ENCODE measurements around the gene DHRS3. TPM values are rescaled to one million over a fixed set of nuclear protein-coding genes. Genes with fewer than 3 reads are reported as not detected.

Gene DHRS3
- total RNA-seq, 1 experiment from 2014 or later: 0.19 TPM

DNA sequence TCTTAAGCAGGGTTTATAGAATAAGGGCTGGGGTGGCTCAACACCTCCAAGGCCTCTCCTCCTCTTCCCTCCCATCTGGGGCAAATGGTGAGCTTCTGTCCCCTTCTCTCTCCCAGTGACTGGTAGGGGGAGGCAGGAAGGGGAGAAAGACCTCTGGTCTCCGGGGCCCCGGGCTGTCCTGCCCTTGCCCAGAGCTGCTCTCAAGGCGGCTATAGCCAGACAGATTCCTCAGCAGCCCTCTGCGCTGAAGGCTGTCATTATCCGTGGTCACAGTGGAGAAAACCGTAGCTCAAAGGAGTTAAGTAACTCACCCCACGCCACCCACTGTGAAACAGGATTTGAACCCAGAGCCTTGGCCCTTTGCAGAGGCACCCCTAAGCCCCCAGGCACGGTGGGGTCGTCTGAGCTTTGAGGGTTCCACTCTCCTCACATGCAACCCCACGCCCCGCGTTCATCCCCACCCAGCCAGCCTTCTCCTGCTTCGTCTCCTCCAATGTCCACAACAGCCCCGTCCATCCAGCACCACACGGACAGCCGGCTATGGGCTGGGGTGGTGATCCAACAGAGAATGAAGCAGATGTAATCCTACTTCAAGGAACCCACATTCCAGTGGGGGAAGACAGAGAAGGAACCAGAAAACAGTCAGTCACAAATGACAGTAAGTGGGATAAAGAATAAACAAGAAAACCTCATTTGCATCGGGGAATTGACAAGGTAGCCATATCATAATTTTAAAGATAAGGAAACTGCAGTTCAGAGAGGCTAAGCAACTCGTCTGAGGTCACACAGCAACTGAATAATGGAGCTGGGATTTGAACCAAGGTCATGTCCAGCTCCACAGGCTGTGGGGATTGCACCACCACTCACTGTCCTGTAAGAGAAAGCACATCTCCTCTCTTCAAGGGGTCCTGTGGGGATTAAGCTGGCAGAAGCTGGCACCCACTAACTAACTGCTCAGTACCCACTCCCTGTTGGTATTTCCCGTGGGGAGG, 31.8 kb downstream of the DHRS3 start:
- no peak for DNase-seq
- Histone ChIP-seq H3K4me1 (ENCODE audit: low read length) (no peaks in the 10 kb centered on the region), H4K20me1 (ENCODE audit: insufficient read depth, low read depth, low read length) (no peaks in the 10 kb centered on the region), H3K36me3 (ENCODE audit: insufficient read depth, low read length) (no peaks in the 10 kb centered on the region), H3K27ac (ENCODE audit: low read length) (no peak overlapping the region), H3K4me2 (ENCODE audit: low read depth, low read length, poor library complexity, severe bottlenecking) (no peak overlapping the region), H2AFZ (ENCODE audit: low read length) (no peak overlapping the region), H3K9ac (ENCODE audit: low read length) (no peak overlapping the region), H3K27me3 (ENCODE audit: low read length) (no peaks in the 10 kb centered on the region), H3K9me2 (replicated peaks; ENCODE audit: insufficient read depth, low read length) (no peaks in the 10 kb centered on the region), H3K4me3 (ENCODE audit: low read length) (no peak overlapping the region), H3K79me2 (ENCODE audit: low read length) (no peaks in the 10 kb centered on the region), H3K9me3 (ENCODE audit: low read length) (no peaks in the 10 kb centered on the region)

GRCh38 chr1:12585536-12585935, 32.5 kb downstream of the DHRS3 start:
- Histone ChIP-seq H3K9ac (ENCODE audit: low read length) (no peak overlapping the region), H3K27me3 (ENCODE audit: low read length) (no peaks in the 10 kb centered on the region), H3K27ac (ENCODE audit: low read length) (no peak overlapping the region), H3K4me2 (ENCODE audit: low read depth, low read length, poor library complexity, severe bottlenecking) (no peak overlapping the region), H3K4me1 (ENCODE audit: low read length) (no peaks in the 10 kb centered on the region), H3K79me2 (ENCODE audit: low read length) (no peaks in the 10 kb centered on the region), H3K4me3 (ENCODE audit: low read length) (no peak overlapping the region), H2AFZ (ENCODE audit: low read length) (no peak overlapping the region), H4K20me1 (ENCODE audit: insufficient read depth, low read depth, low read length) (no peaks in the 10 kb centered on the region), H3K36me3 (ENCODE audit: insufficient read depth, low read length) (no peaks in the 10 kb centered on the region), H3K9me2 (replicated peaks; ENCODE audit: insufficient read depth, low read length) (no peaks in the 10 kb centered on the region), H3K9me3 (ENCODE audit: low read length) (no peaks in the 10 kb centered on the region)
- DNase-seq: no peak

DNA sequence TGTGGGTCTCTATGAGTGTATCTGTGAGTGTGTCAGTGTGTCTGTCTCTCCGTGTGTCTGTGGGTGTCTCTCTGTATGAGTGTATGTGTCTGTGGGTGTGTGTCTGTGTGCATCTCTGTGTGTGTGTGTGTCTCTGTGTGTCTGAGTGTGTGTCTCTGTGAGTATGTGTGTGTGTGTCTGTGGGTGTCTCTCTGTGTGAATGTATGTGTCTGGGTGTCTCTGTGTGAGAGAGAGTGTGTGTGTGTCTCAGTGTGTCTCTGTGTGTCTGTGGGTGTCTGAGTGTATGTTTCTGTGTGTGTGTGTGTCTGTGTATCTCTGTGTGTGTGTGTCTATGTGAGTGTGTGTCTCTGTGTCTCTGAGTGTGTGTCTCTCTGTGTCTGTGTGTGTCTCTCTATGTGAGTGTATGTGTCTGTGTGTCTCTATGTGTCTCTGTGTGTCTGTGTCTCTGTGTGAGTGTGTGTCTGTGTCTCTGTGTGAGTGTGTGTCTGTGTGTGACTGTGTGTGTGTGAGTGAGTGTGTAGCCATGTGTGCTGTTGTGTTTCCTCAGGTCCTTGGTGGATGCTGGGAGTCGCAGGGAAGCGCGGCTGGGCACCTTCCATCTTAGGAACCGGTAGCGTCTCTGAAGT, 33.0 kb downstream of the DHRS3 start:
- Histone ChIP-seq H3K9ac (ENCODE audit: low read length) (no peak overlapping the region), H3K27ac (ENCODE audit: low read length) (no peak overlapping the region), H3K4me3 (ENCODE audit: low read length) (no peak overlapping the region), H2AFZ (ENCODE audit: low read length) (no peak overlapping the region), H3K9me2 (replicated peaks; ENCODE audit: insufficient read depth, low read length) (no peaks in the 10 kb centered on the region), H4K20me1 (ENCODE audit: insufficient read depth, low read depth, low read length) (no peaks in the 10 kb centered on the region), H3K27me3 (ENCODE audit: low read length) (no peaks in the 10 kb centered on the region), H3K4me1 (ENCODE audit: low read length) (no peaks in the 10 kb centered on the region), H3K9me3 (ENCODE audit: low read length) (no peaks in the 10 kb centered on the region), H3K36me3 (ENCODE audit: insufficient read depth, low read length) (no peaks in the 10 kb centered on the region), H3K4me2 (ENCODE audit: low read depth, low read length, poor library complexity, severe bottlenecking) (no peak overlapping the region), H3K79me2 (ENCODE audit: low read length) (no peaks in the 10 kb centered on the region)
- no peak for DNase-seq

GRCh38 chr1:12583484-12583883, 34.5 kb downstream of the DHRS3 start:
- DNase-seq: no peak
- Histone ChIP-seq H3K79me2 (ENCODE audit: low read length) (no peaks in the 10 kb centered on the region), H4K20me1 (ENCODE audit: insufficient read depth, low read depth, low read length) (no peaks in the 10 kb centered on the region), H3K4me2 (ENCODE audit: low read depth, low read length, poor library complexity, severe bottlenecking) (no peak overlapping the region), H2AFZ (ENCODE audit: low read length) (no peak overlapping the region), H3K27me3 (ENCODE audit: low read length) (no peaks in the 10 kb centered on the region), H3K4me3 (ENCODE audit: low read length) (no peak overlapping the region), H3K9ac (ENCODE audit: low read length) (no peak overlapping the region), H3K4me1 (ENCODE audit: low read length) (no peaks in the 10 kb centered on the region), H3K36me3 (ENCODE audit: insufficient read depth, low read length) (no peaks in the 10 kb centered on the region), H3K27ac (ENCODE audit: low read length) (no peak overlapping the region), H3K9me2 (replicated peaks; ENCODE audit: insufficient read depth, low read length) (no peaks in the 10 kb centered on the region), H3K9me3 (ENCODE audit: low read length) (no peaks in the 10 kb centered on the region)

DNA sequence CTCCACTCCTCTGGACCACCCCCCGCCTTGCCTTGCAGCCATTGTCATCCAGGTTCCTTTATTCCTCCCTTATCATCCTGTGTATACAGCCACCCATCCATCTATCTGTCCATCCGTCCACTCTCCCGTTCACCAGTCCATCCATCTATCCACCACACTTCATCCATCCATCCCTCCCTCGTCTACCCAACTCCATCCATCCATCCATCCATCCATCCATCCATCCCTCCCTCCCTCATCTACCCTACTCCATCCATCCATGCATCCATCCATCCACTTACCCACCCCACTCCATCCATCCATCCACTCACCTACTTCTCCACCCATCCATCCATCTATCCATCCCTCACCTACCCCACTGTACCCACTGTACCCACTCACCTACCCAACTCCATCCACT, 35.4 kb downstream of the DHRS3 start:
- DNase-seq: no peak
- no peak overlapping the region for H3K4me3 ChIP-seq (ENCODE audit: low read length)
- H4K20me1 ChIP-seq (ENCODE audit: insufficient read depth, low read depth, low read length): no peaks in the 10 kb centered on the region
- H3K4me2 ChIP-seq (ENCODE audit: low read depth, low read length, poor library complexity, severe bottlenecking): no peak overlapping the region
- H3K27ac ChIP-seq (ENCODE audit: low read length): no peak overlapping the region
- no peaks in the 10 kb centered on the region for H3K9me3 ChIP-seq (ENCODE audit: low read length)
- H3K36me3 ChIP-seq (ENCODE audit: insufficient read depth, low read length): no peaks in the 10 kb centered on the region
- no peaks in the 10 kb centered on the region for H3K79me2 ChIP-seq (ENCODE audit: low read length)
- no peak overlapping the region for H3K9ac ChIP-seq (ENCODE audit: low read length)
- H2AFZ ChIP-seq (ENCODE audit: low read length): no peak overlapping the region
- H3K9me2 ChIP-seq (replicated peaks; ENCODE audit: insufficient read depth, low read length): no peaks in the 10 kb centered on the region
- no peaks in the 10 kb centered on the region for H3K27me3 ChIP-seq (ENCODE audit: low read length)
- no peaks in the 10 kb centered on the region for H3K4me1 ChIP-seq (ENCODE audit: low read length)

- DNase-seq: no peak
- H4K20me1 ChIP-seq (ENCODE audit: insufficient read depth, low read depth, low read length): no peaks in the 10 kb centered on the region
- H3K79me2 ChIP-seq (ENCODE audit: low read length): no peaks in the 10 kb centered on the region
- H3K9me2 ChIP-seq (replicated peaks; ENCODE audit: insufficient read depth, low read length): no peaks in the 10 kb centered on the region
- no peak overlapping the region for H3K27ac ChIP-seq (ENCODE audit: low read length)
- no peaks in the 10 kb centered on the region for H3K36me3 ChIP-seq (ENCODE audit: insufficient read depth, low read length)
- no peak overlapping the region for H2AFZ ChIP-seq (ENCODE audit: low read length)
- no peak overlapping the region for H3K4me3 ChIP-seq (ENCODE audit: low read length)
- H3K4me1 ChIP-seq (ENCODE audit: low read length): no peaks in the 10 kb centered on the region
- H3K4me2 ChIP-seq (ENCODE audit: low read depth, low read length, poor library complexity, severe bottlenecking): no peak overlapping the region
- H3K9ac ChIP-seq (ENCODE audit: low read length): no peak overlapping the region
- H3K27me3 ChIP-seq (ENCODE audit: low read length): no peaks in the 10 kb centered on the region
- H3K9me3 ChIP-seq (ENCODE audit: low read length): no peaks in the 10 kb centered on the region
Observed at GRCh38 chr1:12581179-12581578, 36.8 kb downstream of the DHRS3 start.

DNA sequence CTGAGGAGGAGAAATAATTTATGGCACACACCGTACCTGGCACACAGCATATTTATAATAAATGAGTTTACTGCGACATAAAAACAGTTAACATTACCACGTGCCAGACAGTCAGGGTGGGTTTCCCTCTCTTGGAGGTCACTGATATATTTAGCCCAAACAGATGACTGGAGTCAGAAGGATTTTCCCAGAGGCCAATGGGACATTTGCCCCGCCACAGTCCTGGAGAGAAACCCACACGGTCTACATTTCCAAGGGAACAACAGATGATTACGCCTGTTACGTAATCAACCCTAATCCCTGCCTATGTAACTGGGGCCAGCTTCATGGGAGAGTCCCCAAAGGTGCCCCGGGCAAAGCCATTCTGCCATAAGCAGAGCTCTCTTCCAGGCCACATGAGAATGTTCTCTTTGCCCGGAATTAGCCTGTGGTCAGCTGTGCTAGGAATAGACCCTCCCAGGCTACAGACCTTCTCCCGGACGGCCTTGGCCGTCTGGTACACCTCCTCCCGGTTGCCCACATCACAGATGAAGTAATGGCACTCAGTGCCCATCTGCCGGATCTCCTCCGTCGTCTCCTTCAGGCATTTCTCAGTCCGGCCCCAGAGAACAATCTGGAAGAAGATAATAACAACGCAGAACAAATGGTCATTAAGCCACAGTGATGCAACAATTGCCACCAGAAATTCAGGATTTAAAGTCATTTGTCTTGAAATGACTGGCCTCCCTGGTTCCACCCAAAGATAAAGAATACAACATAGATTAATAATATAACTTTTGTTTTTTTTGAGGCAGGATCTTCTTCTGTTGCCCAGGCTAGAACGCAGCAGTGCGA, 37.7 kb downstream of the DHRS3 start:
- H3K36me3 ChIP-seq (ENCODE audit: insufficient read depth, low read length): no peaks in the 10 kb centered on the region
- H4K20me1 ChIP-seq (ENCODE audit: insufficient read depth, low read depth, low read length): no peaks in the 10 kb centered on the region
- no peak overlapping the region for H3K27ac ChIP-seq (ENCODE audit: low read length)
- no peak overlapping the region for H3K4me3 ChIP-seq (ENCODE audit: low read length)
- H3K9me2 ChIP-seq (replicated peaks; ENCODE audit: insufficient read depth, low read length): no peaks in the 10 kb centered on the region
- H3K79me2 ChIP-seq (ENCODE audit: low read length): no peaks in the 10 kb centered on the region
- H2AFZ ChIP-seq (ENCODE audit: low read length): no peak overlapping the region
- no peaks in the 10 kb centered on the region for H3K9me3 ChIP-seq (ENCODE audit: low read length)
- no peak for DNase-seq
- no peak overlapping the region for H3K9ac ChIP-seq (ENCODE audit: low read length)
- H3K4me1 ChIP-seq (ENCODE audit: low read length): no peaks in the 10 kb centered on the region
- no peak overlapping the region for H3K4me2 ChIP-seq (ENCODE audit: low read depth, low read length, poor library complexity, severe bottlenecking)
- H3K27me3 ChIP-seq (ENCODE audit: low read length): no peaks in the 10 kb centered on the region
